ENCODE data around the gene STX1A. TPM values are rescaled to one million over a fixed set of nuclear protein-coding genes. Genes with fewer than 3 reads are reported as not detected.

Gene STX1A
- total and polyA plus RNA-seq, 2 of the 13 experiments (the other 11 are each of a cell fraction or from before 2014, with no cell fraction given) = 6.1 to 12.2 TPM

DNA sequence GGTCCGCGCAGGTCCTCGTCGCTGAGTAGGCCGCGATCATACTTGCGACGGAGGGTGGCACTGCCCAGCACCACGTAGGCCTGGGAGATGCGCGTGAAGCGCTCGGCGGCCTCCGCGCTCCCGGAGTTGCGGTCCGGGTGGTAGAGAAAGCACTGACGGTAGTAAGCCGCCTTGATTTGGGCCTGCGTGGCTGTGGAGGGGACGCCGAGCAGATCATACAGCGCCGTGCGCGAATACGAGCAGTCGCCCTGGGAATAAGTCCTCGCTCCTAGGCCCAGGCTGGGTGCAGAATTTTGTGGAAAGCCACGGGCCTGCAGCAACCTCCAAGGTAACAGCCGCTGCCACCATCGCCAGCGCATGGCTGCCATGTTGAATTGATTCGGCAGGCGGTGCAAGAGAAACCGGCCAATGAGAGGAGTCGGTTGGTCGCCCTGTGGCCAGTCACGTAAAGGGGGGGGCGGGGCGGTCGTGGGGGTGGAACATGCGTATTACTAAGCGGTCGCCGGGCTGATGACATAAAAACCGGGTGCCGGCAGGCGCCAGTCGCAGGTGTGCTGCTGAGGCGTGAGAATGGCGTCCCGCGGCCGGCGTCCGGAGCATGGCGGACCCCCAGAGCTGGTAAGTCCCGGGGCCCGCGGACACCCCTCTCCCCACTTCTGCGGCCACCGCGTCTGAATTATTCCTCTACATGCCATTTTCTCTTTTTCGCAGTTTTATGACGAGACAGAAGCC lies 36.2 kb downstream of the STX1A start, which contains the start of the genes BUD23 and DNAJC30 (continued):
- TF ChIP-seq KDM5A (IDR thresholded peaks at IDR 0.05; ENCODE audit: borderline replicate concordance, low read length) = peak; percentile 84
- peak; percentile 50; the same call in 1 of the 2 replicates for TF ChIP-seq TBX3 (IDR thresholded peaks at IDR 0.05; ENCODE audit: borderline replicate concordance)
- peak; percentile 66; the same call in 1 of the 2 replicates for TF ChIP-seq ZNF317 (CRISPR knock-in tag; IDR thresholded peaks at IDR 0.05)
- TF ChIP-seq, protein P1, sequence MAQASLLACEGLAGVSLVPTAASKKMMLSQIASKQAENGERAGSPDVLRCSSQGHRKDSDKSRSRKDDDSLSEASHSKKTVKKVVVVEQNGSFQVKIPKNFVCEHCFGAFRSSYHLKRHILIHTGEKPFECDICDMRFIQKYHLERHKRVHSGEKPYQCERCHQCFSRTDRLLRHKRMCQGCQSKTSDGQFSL (CRISPR knock-in tag; IDR thresholded peaks at IDR 0.05) = peak; percentile 80; the same call in 1 of the 2 replicates
- no peak for TF ChIP-seq SMAD9 (CRISPR knock-in tag; IDR thresholded peaks at IDR 0.05)
- TF ChIP-seq, protein P2, sequence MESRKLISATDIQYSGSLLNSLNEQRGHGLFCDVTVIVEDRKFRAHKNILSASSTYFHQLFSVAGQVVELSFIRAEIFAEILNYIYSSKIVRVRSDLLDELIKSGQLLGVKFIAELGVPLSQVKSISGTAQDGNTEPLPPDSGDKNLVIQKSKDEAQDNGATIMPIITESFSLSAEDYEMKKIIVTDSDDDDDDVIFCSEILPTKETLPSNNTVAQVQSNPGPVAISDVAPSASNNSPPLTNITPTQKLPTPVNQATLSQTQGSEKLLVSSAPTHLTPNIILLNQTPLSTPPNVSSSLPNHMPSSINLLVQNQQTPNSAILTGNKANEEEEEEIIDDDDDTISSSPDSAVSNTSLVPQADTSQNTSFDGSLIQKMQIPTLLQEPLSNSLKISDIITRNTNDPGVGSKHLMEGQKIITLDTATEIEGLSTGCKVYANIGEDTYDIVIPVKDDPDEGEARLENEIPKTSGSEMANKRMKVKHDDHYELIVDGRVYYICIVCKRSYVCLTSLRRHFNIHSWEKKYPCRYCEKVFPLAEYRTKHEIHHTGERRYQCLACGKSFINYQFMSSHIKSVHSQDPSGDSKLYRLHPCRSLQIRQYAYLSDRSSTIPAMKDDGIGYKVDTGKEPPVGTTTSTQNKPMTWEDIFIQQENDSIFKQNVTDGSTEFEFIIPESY (CRISPR knock-in tag; IDR thresholded peaks at IDR 0.05) = no peak
- peak; percentile 39; the same call in 1 of the 2 replicates for TF ChIP-seq NCOA2 (CRISPR knock-in tag; IDR thresholded peaks at IDR 0.05)
- no peak for TF ChIP-seq ZNF577 (CRISPR knock-in tag; IDR thresholded peaks at IDR 0.05; ENCODE audit: borderline replicate concordance, low read depth)
- no peak for TF ChIP-seq ZNF569 (CRISPR knock-in tag; IDR thresholded peaks at IDR 0.05; ENCODE audit: borderline replicate concordance)
- TF ChIP-seq NR2F1 (CRISPR knock-in tag; IDR thresholded peaks at IDR 0.05) = no peak
- no peak for TF ChIP-seq GATA4 (IDR thresholded peaks at IDR 0.05; ENCODE audit: borderline replicate concordance, low read depth)
- TF ChIP-seq NFIC (IDR thresholded peaks at IDR 0.05; ENCODE audit: low read length) = no peak
- TF ChIP-seq ZC3H4 (CRISPR knock-in tag; IDR thresholded peaks at IDR 0.05; ENCODE audit: borderline replicate concordance) = no peak
- TF ChIP-seq MTA1 (CRISPR knock-in tag; IDR thresholded peaks at IDR 0.05; ENCODE audit: borderline replicate concordance) = no peak
- no peak for TF ChIP-seq SMARCE1 (IDR thresholded peaks at IDR 0.05; ENCODE audit: borderline replicate concordance)
- TF ChIP-seq, protein P3, sequence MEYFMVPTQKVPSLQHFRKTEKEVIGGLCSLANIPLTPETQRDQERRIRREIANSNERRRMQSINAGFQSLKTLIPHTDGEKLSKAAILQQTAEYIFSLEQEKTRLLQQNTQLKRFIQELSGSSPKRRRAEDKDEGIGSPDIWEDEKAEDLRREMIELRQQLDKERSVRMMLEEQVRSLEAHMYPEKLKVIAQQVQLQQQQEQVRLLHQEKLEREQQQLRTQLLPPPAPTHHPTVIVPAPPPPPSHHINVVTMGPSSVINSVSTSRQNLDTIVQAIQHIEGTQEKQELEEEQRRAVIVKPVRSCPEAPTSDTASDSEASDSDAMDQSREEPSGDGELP (IDR thresholded peaks at IDR 0.05; ENCODE audit: borderline replicate concordance, low read depth) = peak; percentile 46; the same call in 1 of the 2 replicates
- TF ChIP-seq RELA (CRISPR knock-in tag; IDR thresholded peaks at IDR 0.05) = no peak; the same call in 1 of the 2 replicates
- TF ChIP-seq ZNF747 (CRISPR knock-in tag; IDR thresholded peaks at IDR 0.05; ENCODE audit: borderline replicate concordance) = no peak; the same call in 1 of the 2 replicates
- TF ChIP-seq PAWR (CRISPR knock-in tag; IDR thresholded peaks at IDR 0.05; ENCODE audit: borderline replicate concordance) = no peak
- TF ChIP-seq, protein P4, sequence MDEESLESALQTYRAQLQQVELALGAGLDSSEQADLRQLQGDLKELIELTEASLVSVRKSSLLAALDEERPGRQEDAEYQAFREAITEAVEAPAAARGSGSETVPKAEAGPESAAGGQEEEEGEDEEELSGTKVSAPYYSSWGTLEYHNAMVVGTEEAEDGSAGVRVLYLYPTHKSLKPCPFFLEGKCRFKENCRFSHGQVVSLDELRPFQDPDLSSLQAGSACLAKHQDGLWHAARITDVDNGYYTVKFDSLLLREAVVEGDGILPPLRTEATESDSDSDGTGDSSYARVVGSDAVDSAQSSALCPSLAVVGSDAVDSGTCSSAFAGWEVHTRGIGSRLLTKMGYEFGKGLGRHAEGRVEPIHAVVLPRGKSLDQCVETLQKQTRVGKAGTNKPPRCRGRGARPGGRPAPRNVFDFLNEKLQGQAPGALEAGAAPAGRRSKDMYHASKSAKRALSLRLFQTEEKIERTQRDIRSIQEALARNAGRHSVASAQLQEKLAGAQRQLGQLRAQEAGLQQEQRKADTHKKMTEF (CRISPR knock-in tag; IDR thresholded peaks at IDR 0.05) = peak; percentile 55
- TF ChIP-seq, protein P5, sequence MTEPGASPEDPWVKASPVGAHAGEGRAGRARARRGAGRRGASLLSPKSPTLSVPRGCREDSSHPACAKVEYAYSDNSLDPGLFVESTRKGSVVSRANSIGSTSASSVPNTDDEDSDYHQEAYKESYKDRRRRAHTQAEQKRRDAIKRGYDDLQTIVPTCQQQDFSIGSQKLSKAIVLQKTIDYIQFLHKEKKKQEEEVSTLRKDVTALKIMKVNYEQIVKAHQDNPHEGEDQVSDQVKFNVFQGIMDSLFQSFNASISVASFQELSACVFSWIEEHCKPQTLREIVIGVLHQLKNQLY (CRISPR knock-in tag; IDR thresholded peaks at IDR 0.05) = no peak
- TF ChIP-seq, protein P6, sequence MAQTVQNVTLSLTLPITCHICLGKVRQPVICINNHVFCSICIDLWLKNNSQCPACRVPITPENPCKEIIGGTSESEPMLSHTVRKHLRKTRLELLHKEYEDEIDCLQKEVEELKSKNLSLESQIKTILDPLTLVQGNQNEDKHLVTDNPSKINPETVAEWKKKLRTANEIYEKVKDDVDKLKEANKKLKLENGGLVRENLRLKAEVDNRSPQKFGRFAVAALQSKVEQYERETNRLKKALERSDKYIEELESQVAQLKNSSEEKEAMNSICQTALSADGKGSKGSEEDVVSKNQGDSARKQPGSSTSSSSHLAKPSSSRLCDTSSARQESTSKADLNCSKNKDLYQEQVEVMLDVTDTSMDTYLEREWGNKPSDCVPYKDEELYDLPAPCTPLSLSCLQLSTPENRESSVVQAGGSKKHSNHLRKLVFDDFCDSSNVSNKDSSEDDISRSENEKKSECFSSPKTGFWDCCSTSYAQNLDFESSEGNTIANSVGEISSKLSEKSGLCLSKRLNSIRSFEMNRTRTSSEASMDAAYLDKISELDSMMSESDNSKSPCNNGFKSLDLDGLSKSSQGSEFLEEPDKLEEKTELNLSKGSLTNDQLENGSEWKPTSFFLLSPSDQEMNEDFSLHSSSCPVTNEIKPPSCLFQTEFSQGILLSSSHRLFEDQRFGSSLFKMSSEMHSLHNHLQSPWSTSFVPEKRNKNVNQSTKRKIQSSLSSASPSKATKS (CRISPR knock-in tag; IDR thresholded peaks at IDR 0.05) = no peak
